HG02885 (cell line): ENCODE data around the gene HPSE.

Experiments
- ATAC-seq: cut with Tn5 transposase; IDR thresholded peaks from one replicate; pipeline ENCODE4 v1.9.1; 2021; ENCODE audit warnings: mild to moderate bottlenecking; ENCODE audit not compliant: unreplicated experiment, poor library complexity

The HPSE gene

DNA sequence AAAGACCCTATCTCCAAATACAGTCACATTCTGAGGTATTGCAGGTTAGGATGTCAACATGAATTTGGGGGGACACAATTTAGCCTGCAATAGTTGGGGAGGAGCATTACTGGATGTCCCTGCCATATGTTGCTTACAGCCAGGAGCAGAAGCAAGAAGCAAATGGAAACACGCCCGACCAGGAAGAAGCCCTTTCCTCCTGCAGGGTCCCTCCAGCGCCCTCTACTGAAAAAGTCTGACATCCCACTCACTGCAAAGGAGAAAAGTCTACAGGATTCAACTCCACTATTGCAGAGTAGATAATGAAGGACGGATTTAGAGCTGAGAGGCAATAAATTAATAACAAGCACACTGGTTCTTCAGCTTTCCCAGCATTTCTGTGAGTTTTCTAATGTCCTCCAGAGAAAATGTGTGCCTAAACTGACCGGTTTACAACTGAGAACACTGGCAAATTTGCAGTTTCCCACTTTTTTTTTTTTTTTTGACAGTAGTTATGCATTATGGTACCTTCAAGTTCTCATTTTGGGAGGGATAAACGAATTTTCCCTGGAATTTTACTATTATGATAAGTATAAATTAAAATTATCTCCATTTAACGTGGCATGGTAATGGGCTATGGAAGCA lies 81.8 kb downstream of the HPSE start:
- peak; percentile 73 for ATAC-seq

- no peak for ATAC-seq
These were observed 83.2 kb downstream of the HPSE start for GRCh38 chr4:83251447-83251830.

DNA sequence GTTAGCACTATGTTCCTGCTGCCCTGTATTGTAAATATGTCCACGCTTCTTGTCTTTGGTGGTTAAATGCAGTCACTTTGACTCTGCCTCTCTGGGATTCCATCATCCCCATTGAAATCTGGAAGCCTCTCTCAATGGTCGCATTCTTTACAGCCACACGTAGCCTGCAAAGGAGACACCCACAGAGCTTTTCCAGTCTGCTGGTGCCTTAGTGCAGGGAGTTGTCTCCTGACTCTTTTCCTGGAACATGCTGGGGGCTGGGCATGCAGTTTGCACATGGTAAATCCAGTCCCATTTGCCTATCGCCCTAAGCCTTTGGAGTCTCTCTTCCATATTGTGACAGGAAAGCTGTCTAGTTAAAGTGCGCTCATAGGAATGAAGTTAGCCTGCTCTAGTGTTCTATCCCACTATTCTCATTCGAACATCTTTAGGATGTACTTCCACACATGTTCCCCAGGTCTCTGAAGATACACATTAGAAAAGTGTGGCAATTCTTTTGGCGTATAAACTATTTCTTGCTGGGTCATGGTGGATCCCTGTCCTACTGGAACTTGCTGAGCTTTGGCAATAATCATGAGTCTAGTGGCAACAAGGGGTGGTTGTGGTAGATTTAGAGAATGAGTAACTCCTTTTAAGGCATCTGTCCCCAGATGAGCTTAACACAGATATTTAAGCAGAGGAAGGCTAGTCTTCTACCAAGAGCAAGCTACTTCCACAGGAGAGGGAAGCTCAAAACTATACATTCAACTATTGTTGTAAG lies 83.8 kb downstream of the HPSE start:
- ATAC-seq, result no peak

DNA sequence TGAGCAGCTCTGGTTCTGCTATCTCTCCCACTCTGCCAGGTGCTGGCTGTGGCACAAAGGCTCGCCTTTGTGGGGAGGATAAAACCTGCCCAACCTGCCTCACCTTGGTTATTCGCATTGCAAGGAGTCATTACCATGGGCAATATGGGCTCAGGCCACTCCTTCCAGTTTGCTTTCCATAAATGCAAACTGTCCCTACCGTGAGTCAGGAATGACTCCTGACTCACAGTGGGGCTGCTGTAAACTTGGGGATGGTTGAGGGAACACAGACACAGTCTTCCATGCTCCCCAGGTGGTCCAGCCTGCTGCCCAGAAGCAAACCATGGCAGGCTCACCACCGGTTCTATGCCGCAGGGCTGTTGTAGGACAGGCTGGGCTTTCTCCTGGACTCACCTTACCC lies 86.2 kb downstream of the HPSE start:
- ATAC-seq, result no peak

GRCh38 chr4:83247415-83248357 lies 87.0 kb downstream of the HPSE start:
- ATAC-seq, result no peak
